ENCODE measurements around the gene ARGFX.

Gene ARGFX

GRCh38 chr3:121545049-121545573, 22.6 kb upstream of the ARGFX start:
- Histone ChIP-seq H3K4me3 (ENCODE audit: low read length) (peak overlapping the region; percentile 89), H3F3A (ENCODE audit: control insufficient read depth, insufficient read depth) (peaks cover 5% of the 10 kb centered on the region), H3K9me3 (ENCODE audit: control insufficient read depth, insufficient read depth, low read length) (no peaks in the 10 kb centered on the region), H3K79me2 (ENCODE audit: control insufficient read depth, low read length) (peaks cover 55% of the 10 kb centered on the region), H3K36me3 (ENCODE audit: control insufficient read depth, low read length) (peaks cover 49% of the 10 kb centered on the region), H3K4me1 (ENCODE audit: control insufficient read depth, low read length) (peaks cover 19% of the 10 kb centered on the region), H3K4me2 (ENCODE audit: low read length) (peak overlapping the region; percentile 84), H3K27me3 (ENCODE audit: control insufficient read depth, low read length) (no peaks in the 10 kb centered on the region), H4K20me1 (ENCODE audit: control insufficient read depth, insufficient read depth, low read depth, low read length) (no peaks in the 10 kb centered on the region; the same call in 1 of the 2 replicates), H3K9me2 (replicated peaks; ENCODE audit: control insufficient read depth, low read length) (no peaks in the 10 kb centered on the region), H3K27ac (ENCODE audit: low read depth, low read length) (peak overlapping the region; percentile 75)
- no peak for TF ChIP-seq CTCF (IDR thresholded peaks at IDR 0.05; ENCODE audit: low read depth, low read length, poor library complexity, severe bottlenecking)
- TF ChIP-seq EZH2phosphoT487 (IDR thresholded peaks at IDR 0.05; ENCODE audit: borderline replicate concordance, low read length), result no peak

GRCh38 chr3:121545574-121546455, 21.9 kb upstream of the ARGFX start, which contains the start of gene POLQ:
Gene POLQ, minus strand, starts transcription at chr3:121545988. Its CDS starts 111 bp downstream, at chr3:121545877.
- H4K20me1 ChIP-seq (ENCODE audit: control insufficient read depth, insufficient read depth, low read depth, low read length), result no peaks in the 10 kb centered on the region; the same call in 1 of the 2 replicates
- peaks cover 19% of the 10 kb centered on the region for H3K4me1 ChIP-seq (ENCODE audit: control insufficient read depth, low read length)
- H3K79me2 ChIP-seq (ENCODE audit: control insufficient read depth, low read length), result peaks cover 50% of the 10 kb centered on the region
- H3K27me3 ChIP-seq (ENCODE audit: control insufficient read depth, low read length), result no peaks in the 10 kb centered on the region
- H3K4me2 ChIP-seq (ENCODE audit: low read length), result peak within 1 kb of the TSS; percentile 84
- H3F3A ChIP-seq (ENCODE audit: control insufficient read depth, insufficient read depth), result peaks cover 5% of the 10 kb centered on the region
- H3K36me3 ChIP-seq (ENCODE audit: control insufficient read depth, low read length), result peaks cover 43% of the 10 kb centered on the region
- H3K27ac ChIP-seq (ENCODE audit: low read depth, low read length), result peak within 1 kb of the TSS; percentile 75
- H3K9me2 ChIP-seq (replicated peaks; ENCODE audit: control insufficient read depth, low read length), result no peaks in the 10 kb centered on the region
- TF ChIP-seq EZH2phosphoT487 (IDR thresholded peaks at IDR 0.05; ENCODE audit: borderline replicate concordance, low read length), result no peak
- H3K9me3 ChIP-seq (ENCODE audit: control insufficient read depth, insufficient read depth, low read length), result no peaks in the 10 kb centered on the region
- peak within 1 kb of the TSS; percentile 89 for H3K4me3 ChIP-seq (ENCODE audit: low read length)

GRCh38 chr3:121552379-121552778, 15.4 kb upstream of the ARGFX start:
- Histone ChIP-seq H3K4me2 (ENCODE audit: low read length) (no peak overlapping the region), H3K27ac (ENCODE audit: low read depth, low read length) (no peak overlapping the region), H4K20me1 (ENCODE audit: control insufficient read depth, insufficient read depth, low read depth, low read length) (no peaks in the 10 kb centered on the region), H3K79me2 (ENCODE audit: control insufficient read depth, low read length) (no peaks in the 10 kb centered on the region), H3K27me3 (ENCODE audit: control insufficient read depth, low read length) (no peaks in the 10 kb centered on the region), H3K4me1 (ENCODE audit: control insufficient read depth, low read length) (peaks cover 4% of the 10 kb centered on the region; the same call in 1 of the 2 replicates), H3K9me2 (replicated peaks; ENCODE audit: control insufficient read depth, low read length) (no peaks in the 10 kb centered on the region), H3F3A (ENCODE audit: control insufficient read depth, insufficient read depth) (0 out of 2 replicates have a peak, but pooled peaks cover 2% of the 10 kb centered on the region), H3K36me3 (ENCODE audit: control insufficient read depth, low read length) (no peaks in the 10 kb centered on the region), H3K9me3 (ENCODE audit: control insufficient read depth, insufficient read depth, low read length) (no peaks in the 10 kb centered on the region), H3K4me3 (ENCODE audit: low read length) (no peak overlapping the region)
- TF ChIP-seq EZH2phosphoT487 (IDR thresholded peaks at IDR 0.05; ENCODE audit: borderline replicate concordance, low read length) (no peak), CTCF (IDR thresholded peaks at IDR 0.05; ENCODE audit: low read depth, low read length, poor library complexity, severe bottlenecking) (no peak)
